Measurements from ENCODE around the gene CELF2.

Gene CELF2

DNA sequence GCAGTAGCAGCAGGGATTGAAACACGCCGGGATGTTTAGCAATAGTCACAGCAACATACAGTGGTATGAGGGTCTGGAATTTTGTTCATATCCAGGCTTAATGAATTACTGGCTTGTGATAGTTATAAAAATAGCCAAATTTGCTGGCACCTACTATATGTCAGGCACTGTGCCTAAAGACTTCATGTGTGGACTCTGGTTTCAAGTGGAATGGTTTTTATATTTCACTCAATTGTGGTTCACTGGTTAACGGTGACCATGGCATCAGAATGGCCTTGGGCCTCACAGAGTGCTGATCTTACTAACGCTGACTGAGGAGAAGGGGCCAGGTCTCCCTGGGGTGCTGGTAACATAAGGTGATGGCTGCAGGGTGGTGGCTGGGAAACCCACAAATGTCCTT lies 55.7 kb downstream of the CELF2 start (continued):
- TF ChIP-seq, protein P1, sequence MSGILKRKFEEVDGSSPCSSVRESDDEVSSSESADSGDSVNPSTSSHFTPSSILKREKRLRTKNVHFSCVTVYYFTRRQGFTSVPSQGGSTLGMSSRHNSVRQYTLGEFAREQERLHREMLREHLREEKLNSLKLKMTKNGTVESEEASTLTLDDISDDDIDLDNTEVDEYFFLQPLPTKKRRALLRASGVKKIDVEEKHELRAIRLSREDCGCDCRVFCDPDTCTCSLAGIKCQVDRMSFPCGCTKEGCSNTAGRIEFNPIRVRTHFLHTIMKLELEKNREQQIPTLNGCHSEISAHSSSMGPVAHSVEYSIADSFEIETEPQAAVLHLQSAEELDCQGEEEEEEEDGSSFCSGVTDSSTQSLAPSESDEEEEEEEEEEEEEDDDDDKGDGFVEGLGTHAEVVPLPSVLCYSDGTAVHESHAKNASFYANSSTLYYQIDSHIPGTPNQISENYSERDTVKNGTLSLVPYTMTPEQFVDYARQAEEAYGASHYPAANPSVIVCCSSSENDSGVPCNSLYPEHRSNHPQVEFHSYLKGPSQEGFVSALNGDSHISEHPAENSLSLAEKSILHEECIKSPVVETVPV (CRISPR knock-in tag; IDR thresholded peaks at IDR 0.05), result no peak
- TF ChIP-seq BACH2 (CRISPR knock-in tag; IDR thresholded peaks at IDR 0.05; ENCODE audit: borderline replicate concordance), result no peak
- no peak for TF ChIP-seq ARNTL (CRISPR knock-in tag; IDR thresholded peaks at IDR 0.05; ENCODE audit: borderline replicate concordance, low read depth)

DNA sequence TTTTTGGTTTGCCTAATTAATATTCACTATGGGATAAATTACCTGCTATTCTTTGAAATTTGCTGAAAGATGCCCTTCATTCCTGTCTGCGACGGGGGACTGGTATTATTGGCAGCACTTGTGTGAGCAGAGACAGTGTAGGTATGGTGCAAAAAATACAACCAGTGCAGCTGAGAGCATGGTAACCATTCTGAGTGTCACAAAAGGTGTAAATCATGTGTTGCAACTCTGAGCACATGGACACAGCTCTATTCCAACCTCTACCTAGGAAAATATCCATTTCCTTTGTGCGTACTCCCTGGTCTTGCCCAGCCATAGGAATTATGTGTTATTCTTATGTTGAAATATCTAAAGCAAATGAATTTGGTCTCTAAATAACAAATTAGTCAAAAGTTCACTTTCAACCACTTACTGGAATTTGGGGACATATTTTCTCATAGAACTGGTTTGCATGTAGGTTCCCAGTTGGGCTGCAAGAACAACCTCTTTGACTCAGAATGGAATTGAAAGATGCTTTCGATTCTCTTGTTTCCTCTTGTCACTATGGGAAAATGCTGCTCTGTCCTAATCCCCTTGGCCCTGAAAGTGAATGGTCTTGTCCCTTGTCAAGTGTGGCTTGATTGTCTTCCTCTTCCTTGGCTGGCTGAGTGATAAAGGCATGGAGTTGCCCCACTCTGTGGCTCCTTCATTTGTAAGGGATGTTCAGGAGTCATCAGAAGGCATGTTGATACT lies 57.0 kb downstream of the CELF2 start:
- ATAC-seq, result no peak
- TF ChIP-seq GLIS3 (CRISPR knock-in tag; IDR thresholded peaks at IDR 0.05) (no peak), ZNF8 (CRISPR knock-in tag; IDR thresholded peaks at IDR 0.05) (no peak), RARB (CRISPR knock-in tag; IDR thresholded peaks at IDR 0.05) (no peak), ZC3H10 (CRISPR knock-in tag; IDR thresholded peaks at IDR 0.05) (no peak), OSR1 (CRISPR knock-in tag; IDR thresholded peaks at IDR 0.05) (no peak), ISL1 (CRISPR knock-in tag; IDR thresholded peaks at IDR 0.05) (no peak), ZFP30 (CRISPR knock-in tag; IDR thresholded peaks at IDR 0.05) (no peak), TCF4 (CRISPR knock-in tag; IDR thresholded peaks at IDR 0.05; ENCODE audit: borderline replicate concordance) (no peak), ESRRG (CRISPR knock-in tag; IDR thresholded peaks at IDR 0.05) (no peak), ZFP3 (CRISPR knock-in tag; IDR thresholded peaks at IDR 0.05) (no peak)
- TF ChIP-seq, protein P1 (CRISPR knock-in tag; IDR thresholded peaks at IDR 0.05), result no peak
- TF ChIP-seq, protein P2, sequence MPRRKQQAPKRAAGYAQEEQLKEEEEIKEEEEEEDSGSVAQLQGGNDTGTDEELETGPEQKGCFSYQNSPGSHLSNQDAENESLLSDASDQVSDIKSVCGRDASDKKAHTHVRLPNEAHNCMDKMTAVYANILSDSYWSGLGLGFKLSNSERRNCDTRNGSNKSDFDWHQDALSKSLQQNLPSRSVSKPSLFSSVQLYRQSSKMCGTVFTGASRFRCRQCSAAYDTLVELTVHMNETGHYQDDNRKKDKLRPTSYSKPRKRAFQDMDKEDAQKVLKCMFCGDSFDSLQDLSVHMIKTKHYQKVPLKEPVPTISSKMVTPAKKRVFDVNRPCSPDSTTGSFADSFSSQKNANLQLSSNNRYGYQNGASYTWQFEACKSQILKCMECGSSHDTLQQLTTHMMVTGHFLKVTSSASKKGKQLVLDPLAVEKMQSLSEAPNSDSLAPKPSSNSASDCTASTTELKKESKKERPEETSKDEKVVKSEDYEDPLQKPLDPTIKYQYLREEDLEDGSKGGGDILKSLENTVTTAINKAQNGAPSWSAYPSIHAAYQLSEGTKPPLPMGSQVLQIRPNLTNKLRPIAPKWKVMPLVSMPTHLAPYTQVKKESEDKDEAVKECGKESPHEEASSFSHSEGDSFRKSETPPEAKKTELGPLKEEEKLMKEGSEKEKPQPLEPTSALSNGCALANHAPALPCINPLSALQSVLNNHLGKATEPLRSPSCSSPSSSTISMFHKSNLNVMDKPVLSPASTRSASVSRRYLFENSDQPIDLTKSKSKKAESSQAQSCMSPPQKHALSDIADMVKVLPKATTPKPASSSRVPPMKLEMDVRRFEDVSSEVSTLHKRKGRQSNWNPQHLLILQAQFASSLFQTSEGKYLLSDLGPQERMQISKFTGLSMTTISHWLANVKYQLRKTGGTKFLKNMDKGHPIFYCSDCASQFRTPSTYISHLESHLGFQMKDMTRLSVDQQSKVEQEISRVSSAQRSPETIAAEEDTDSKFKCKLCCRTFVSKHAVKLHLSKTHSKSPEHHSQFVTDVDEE (CRISPR knock-in tag; IDR thresholded peaks at IDR 0.05), result no peak

DNA sequence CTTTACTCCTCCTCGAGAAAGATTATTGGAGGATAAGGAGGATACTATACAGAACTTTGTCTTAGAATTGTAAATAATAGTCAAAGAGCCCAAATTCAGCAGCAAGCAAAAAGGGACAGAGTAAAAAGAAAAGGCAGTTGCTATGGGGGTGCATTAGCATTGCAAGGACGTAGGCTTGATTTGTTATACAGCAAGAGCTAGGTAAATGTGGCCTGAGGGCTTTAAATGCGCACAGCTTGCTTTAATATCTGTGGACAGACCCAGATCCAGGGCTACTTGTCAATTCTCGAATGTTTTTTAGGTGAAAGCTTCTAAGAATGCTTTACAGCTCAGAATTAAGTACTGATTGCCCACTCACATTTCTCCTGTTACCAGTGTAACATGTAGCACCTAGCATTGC lies 58.5 kb downstream of the CELF2 start:
- TF ChIP-seq ZNF8 (CRISPR knock-in tag; IDR thresholded peaks at IDR 0.05), result no peak
- TF ChIP-seq BACH2 (CRISPR knock-in tag; IDR thresholded peaks at IDR 0.05; ENCODE audit: borderline replicate concordance), result no peak
- no peak for TF ChIP-seq ZFP30 (CRISPR knock-in tag; IDR thresholded peaks at IDR 0.05)
- no peak for TF ChIP-seq ESRRG (CRISPR knock-in tag; IDR thresholded peaks at IDR 0.05)
- TF ChIP-seq PPARA (CRISPR knock-in tag; IDR thresholded peaks at IDR 0.05; ENCODE audit: borderline replicate concordance), result no peak
- no peak for TF ChIP-seq TCF4 (CRISPR knock-in tag; IDR thresholded peaks at IDR 0.05; ENCODE audit: borderline replicate concordance)
- TF ChIP-seq, protein P3, sequence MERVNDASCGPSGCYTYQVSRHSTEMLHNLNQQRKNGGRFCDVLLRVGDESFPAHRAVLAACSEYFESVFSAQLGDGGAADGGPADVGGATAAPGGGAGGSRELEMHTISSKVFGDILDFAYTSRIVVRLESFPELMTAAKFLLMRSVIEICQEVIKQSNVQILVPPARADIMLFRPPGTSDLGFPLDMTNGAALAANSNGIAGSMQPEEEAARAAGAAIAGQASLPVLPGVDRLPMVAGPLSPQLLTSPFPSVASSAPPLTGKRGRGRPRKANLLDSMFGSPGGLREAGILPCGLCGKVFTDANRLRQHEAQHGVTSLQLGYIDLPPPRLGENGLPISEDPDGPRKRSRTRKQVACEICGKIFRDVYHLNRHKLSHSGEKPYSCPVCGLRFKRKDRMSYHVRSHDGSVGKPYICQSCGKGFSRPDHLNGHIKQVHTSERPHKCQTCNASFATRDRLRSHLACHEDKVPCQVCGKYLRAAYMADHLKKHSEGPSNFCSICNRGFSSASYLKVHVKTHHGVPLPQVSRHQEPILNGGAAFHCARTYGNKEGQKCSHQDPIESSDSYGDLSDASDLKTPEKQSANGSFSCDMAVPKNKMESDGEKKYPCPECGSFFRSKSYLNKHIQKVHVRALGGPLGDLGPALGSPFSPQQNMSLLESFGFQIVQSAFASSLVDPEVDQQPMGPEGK (CRISPR knock-in tag; IDR thresholded peaks at IDR 0.05; ENCODE audit: borderline replicate concordance), result no peak
- no peak for TF ChIP-seq ZC3H10 (CRISPR knock-in tag; IDR thresholded peaks at IDR 0.05)
- TF ChIP-seq, protein P4, sequence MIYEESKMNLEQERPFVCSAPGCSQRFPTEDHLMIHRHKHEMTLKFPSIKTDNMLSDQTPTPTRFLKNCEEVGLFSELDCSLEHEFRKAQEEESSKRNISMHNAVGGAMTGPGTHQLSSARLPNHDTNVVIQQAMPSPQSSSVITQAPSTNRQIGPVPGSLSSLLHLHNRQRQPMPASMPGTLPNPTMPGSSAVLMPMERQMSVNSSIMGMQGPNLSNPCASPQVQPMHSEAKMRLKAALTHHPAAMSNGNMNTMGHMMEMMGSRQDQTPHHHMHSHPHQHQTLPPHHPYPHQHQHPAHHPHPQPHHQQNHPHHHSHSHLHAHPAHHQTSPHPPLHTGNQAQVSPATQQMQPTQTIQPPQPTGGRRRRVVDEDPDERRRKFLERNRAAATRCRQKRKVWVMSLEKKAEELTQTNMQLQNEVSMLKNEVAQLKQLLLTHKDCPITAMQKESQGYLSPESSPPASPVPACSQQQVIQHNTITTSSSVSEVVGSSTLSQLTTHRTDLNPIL (CRISPR knock-in tag; IDR thresholded peaks at IDR 0.05; ENCODE audit: low read depth), result no peak
- TF ChIP-seq ZNF70 (CRISPR knock-in tag; IDR thresholded peaks at IDR 0.05), result no peak
- no peak for TF ChIP-seq ARNTL (CRISPR knock-in tag; IDR thresholded peaks at IDR 0.05; ENCODE audit: borderline replicate concordance, low read depth)
- no peak for TF ChIP-seq ZNF565 (CRISPR knock-in tag; conservative IDR thresholded peaks at IDR 0.05; ENCODE audit: low read depth)
- no peak for TF ChIP-seq RARB (CRISPR knock-in tag; IDR thresholded peaks at IDR 0.05)

More for the DNA sequence above, 58.5 kb downstream of the CELF2 start:
- no peak for ATAC-seq

Measured in SK-N-SH treated with all-trans-retinoic acid at 6 μM for 48 hours (cell line).